ENCODE data around the gene PDLIM5.
"Not testable (repeated sequence)": the region's sequence is repeated elsewhere in the genome, so short reads cannot be mapped to it uniquely, and the experiment has no call there.

PDLIM5 gene

GRCh38 chr4:94451695-94452475, at the start of gene PDLIM5:
Gene PDLIM5, plus strand, starts transcription at chr4:94451942. Its CDS starts 3,347 bp downstream, at chr4:94455289.
- DNase-seq: no peak

GRCh38 chr4:94402439-94402838, 49.3 kb upstream of the PDLIM5 start:
- not testable (repeated sequence) for DNase-seq

GRCh38 chr4:94403751-94404150, 48.0 kb upstream of the PDLIM5 start:
- DNase-seq: no peak

GRCh38 chr4:94406668-94407437, 44.9 kb upstream of the PDLIM5 start:
- no peak for DNase-seq

GRCh38 chr4:94407846-94408245, 43.9 kb upstream of the PDLIM5 start:
- DNase-seq: no peak

GRCh38 chr4:94408549-94409374, 43.0 kb upstream of the PDLIM5 start:
- DNase-seq: no peak

- no peak for DNase-seq
Observed at GRCh38 chr4:94409375-94409679, 42.4 kb upstream of the PDLIM5 start.

- DNase-seq: no peak
Observed at GRCh38 chr4:94409962-94410361, 41.8 kb upstream of the PDLIM5 start.

GRCh38 chr4:94410678-94411206, 41.0 kb upstream of the PDLIM5 start:
- DNase-seq: no peak

GRCh38 chr4:94411296-94411695, 40.4 kb upstream of the PDLIM5 start:
- DNase-seq: no peak

GRCh38 chr4:94412019-94412657, 39.6 kb upstream of the PDLIM5 start:
- DNase-seq: no peak

- DNase-seq: no peak
Observed at GRCh38 chr4:94412658-94413038, 39.1 kb upstream of the PDLIM5 start.

GRCh38 chr4:94413085-94413840, 38.5 kb upstream of the PDLIM5 start:
- no peak for DNase-seq

GRCh38 chr4:94414907-94415306, 36.8 kb upstream of the PDLIM5 start:
- no peak for DNase-seq

- DNase-seq: no peak
Observed at GRCh38 chr4:94415448-94415847, 36.3 kb upstream of the PDLIM5 start.

GRCh38 chr4:94416335-94416734, 35.4 kb upstream of the PDLIM5 start:
- DNase-seq: no peak

GRCh38 chr4:94416981-94417380, 34.8 kb upstream of the PDLIM5 start:
- no peak for DNase-seq

GRCh38 chr4:94419549-94419948, 32.2 kb upstream of the PDLIM5 start:
- DNase-seq: no peak

- DNase-seq: no peak
Observed at GRCh38 chr4:94419956-94420355, 31.8 kb upstream of the PDLIM5 start.

- no peak for DNase-seq
Observed at GRCh38 chr4:94420356-94420755, 31.4 kb upstream of the PDLIM5 start.

- no peak for DNase-seq
Observed at GRCh38 chr4:94426783-94427182, 25.0 kb upstream of the PDLIM5 start.

GRCh38 chr4:94428884-94429283, 22.9 kb upstream of the PDLIM5 start:
- DNase-seq: no peak
